ENCODE data around the gene LRCOL1. TPM values are rescaled to one million over a fixed set of nuclear protein-coding genes. Genes with fewer than 3 reads are reported as not detected.

The LRCOL1 gene
- total RNA-seq, 4 donors from 2014 or later, result 0.83 TPM; not detected in 3

DNA sequence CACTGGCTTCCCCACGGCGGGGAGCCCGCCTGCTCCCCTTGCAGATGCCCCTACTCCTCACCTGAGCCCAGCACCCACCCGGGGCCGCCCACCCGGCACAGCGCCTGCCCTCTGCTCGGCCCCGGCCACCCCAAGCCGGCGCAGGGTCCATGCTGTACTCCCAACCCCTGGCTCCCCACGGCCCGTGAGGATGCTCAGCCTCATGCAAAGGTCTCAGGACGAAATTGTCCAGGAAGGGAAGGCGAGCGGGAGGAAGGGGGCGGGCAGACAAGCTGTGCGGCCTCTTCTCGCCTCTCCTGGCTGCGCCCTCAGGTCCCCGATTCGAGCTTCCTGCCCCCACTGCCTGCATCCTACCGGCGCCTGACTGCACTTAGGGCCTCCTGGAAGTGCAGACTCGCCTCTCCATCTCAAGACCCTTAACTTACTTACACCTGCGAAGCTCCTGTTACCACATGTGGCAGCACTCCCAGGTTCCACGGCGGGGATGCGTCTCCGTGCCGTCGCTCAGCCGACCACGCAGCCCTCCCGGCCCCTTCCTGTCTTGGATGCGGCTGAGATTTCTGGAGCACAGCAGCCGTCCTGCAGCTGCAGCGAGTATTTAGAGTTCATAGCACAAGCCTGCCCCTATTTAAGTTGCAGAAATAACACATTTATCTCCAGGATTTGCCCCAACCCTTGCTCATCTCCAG, 18.0 kb downstream of the LRCOL1 start:
- in situ Hi-C loops (cut with MboI; ENCODE audit: low sequenced_read_pairs in 4 of 4), result no loop called here
- ATAC-seq (no peak), DNase-seq (no peak)
- Histone ChIP-seq H3K4me1 (peaks cover 0 to 5% of the 10 kb centered on the region in 2 donors), H3K4me3 (no peak overlapping the region), H3K36me3 (no peaks in the 10 kb centered on the region), H3K9me3 (no peaks in the 10 kb centered on the region), H3K27me3 (peaks cover 0 to 17% (median 11%) of the 10 kb centered on the region in 3 donors), H3K27ac (no peak overlapping the region)
- no peak for TF ChIP-seq POLR2A (IDR thresholded peaks at IDR 0.05)
- TF ChIP-seq, protein P1, sequence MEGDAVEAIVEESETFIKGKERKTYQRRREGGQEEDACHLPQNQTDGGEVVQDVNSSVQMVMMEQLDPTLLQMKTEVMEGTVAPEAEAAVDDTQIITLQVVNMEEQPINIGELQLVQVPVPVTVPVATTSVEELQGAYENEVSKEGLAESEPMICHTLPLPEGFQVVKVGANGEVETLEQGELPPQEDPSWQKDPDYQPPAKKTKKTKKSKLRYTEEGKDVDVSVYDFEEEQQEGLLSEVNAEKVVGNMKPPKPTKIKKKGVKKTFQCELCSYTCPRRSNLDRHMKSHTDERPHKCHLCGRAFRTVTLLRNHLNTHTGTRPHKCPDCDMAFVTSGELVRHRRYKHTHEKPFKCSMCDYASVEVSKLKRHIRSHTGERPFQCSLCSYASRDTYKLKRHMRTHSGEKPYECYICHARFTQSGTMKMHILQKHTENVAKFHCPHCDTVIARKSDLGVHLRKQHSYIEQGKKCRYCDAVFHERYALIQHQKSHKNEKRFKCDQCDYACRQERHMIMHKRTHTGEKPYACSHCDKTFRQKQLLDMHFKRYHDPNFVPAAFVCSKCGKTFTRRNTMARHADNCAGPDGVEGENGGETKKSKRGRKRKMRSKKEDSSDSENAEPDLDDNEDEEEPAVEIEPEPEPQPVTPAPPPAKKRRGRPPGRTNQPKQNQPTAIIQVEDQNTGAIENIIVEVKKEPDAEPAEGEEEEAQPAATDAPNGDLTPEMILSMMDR (IDR thresholded peaks at IDR 0.05 in 4 of 5, conservative IDR thresholded peaks at IDR 0.05 in 1 of 5), result no peak
- intact Hi-C loops (cut with DNase I; ENCODE audit: low total_unique reads), result no loop called here

DNA sequence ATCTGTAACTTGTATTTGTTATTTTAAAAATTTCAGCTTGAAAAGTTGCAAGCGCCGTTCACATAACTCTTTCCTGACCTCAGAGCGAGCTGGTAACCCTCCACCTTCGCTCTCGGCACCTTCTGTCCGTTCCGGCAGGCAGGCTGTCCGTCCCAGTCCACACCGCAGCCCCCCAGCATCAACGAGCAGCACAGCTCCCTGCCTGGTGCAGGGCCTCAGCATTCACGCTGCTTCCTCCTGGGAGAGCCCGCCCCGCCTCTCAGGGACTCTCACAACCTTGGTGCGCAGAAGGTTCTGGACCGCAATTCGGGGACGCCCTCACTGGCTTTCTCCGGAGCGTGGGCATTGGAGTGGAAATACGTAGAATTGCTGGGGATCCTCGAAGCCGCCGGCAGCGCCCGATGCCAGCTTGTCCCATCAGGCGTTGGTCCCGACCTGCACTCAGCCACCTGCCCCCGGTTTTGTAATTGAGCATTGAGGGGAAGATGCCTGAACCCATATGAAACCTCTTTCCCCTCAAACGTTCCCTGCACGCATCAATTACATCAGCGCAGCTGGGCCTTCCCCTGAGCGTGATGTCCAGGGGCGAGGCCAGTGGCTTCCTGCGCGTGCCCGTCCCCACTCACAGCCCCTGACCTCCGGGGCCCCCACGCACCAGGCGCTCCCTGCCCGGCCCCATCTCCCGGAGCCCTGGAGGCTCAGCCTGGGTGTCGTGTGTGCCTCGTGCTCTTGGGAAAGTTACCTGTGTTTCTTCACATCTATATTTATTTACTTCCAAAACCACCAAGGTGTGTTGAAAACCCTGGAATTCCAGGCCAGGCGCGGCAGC, 19.1 kb downstream of the LRCOL1 start:
- DNase-seq (no peak), ATAC-seq (no peak)
- Histone ChIP-seq H3K9me3 (no peaks in the 10 kb centered on the region), H3K4me1 (peaks cover 0 to 5% of the 10 kb centered on the region in 2 donors), H3K27ac (no peak overlapping the region), H3K4me3 (no peak overlapping the region), H3K27me3 (peaks cover 0 to 11% (median 9%) of the 10 kb centered on the region in 3 donors), H3K36me3 (no peaks in the 10 kb centered on the region)
- in situ Hi-C loops (cut with MboI; ENCODE audit: low sequenced_read_pairs in 4 of 4) (no loop called here), intact Hi-C loops (cut with DNase I; ENCODE audit: low total_unique reads) (no loop called here)
- TF ChIP-seq, protein P1 (IDR thresholded peaks at IDR 0.05 in 4 of 5, conservative IDR thresholded peaks at IDR 0.05 in 1 of 5), result no peak
- TF ChIP-seq POLR2A (IDR thresholded peaks at IDR 0.05), result no peak

DNA sequence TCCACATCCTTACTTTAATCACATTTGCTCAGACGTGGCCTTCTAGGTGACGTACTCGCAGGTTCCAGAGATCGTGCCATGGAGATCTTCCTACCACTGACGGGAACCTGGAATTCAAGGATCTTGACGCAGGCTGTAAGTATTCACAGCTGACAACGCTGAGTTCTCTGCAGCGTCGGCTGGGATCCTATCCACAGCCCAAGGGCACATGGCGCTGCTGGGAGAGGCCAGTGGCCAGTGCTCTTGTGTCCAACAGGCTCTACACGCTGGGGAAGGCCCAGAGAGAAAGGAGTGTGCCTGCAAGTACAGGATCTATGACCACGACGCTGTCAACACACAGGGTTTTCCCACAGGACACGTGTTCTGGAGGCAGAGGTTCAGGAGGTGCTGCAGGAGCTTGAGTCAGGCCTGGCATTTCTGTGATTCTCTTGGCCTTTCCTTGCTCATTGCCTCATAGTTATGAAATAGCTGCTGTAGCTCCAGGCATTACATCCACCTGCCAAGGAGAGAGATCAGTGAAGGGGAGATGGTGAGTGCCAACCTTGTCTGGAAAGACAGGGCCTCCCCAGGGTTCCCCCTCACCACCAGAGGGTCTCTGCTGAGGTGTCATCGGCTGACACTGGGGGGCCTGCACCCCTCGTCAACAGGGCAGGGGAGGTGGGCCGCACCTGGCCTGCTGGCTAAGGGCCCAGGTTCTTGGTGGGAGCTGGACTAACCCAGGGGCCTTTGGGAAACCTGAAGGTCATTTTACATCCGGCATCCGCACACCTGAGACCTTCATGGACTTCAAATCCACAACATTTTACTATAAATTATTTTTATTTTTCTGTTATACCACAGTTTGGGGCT, 21.3 kb downstream of the LRCOL1 start:
- TF ChIP-seq POLR2A (IDR thresholded peaks at IDR 0.05), result no peak
- TF ChIP-seq, protein P1 (IDR thresholded peaks at IDR 0.05 in 4 of 5, conservative IDR thresholded peaks at IDR 0.05 in 1 of 5), result no peak
- no peak for ATAC-seq
- no peak for DNase-seq
- in situ Hi-C loops (cut with MboI; ENCODE audit: low sequenced_read_pairs in 4 of 4), result no loop called here
- Histone ChIP-seq H3K9me3 (no peaks in the 10 kb centered on the region), H3K36me3 (peaks cover 0 to 1% of the 10 kb centered on the region in 2 donors), H3K27ac (no peak overlapping the region), H3K4me1 (peaks cover 0 to 5% of the 10 kb centered on the region in 2 donors), H3K4me3 (no peak overlapping the region), H3K27me3 (peaks cover 0 to under 1% (median 0%) of the 10 kb centered on the region in 3 donors)
- intact Hi-C loops (cut with DNase I; ENCODE audit: low total_unique reads), result no loop called here

DNA sequence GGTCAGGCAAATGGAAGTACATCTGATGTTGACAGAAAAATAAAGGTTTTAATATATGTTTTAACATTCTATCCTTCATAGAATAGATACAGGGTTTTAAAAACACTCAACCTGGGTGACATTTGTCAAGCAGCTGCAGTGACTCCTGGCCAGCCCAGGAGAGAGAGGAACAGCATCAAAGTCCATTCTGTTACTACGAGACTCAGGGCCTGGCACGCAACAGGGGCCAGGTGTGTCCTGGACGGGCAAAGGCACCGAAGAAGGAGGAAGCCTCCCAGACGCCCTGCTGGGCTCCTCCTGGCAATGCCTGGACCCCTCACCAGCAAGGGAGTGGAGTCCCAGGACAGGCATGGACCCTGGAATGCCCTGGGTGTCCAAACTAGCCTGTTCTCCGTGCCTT, 22.1 kb downstream of the LRCOL1 start:
- in situ Hi-C loops (cut with MboI; ENCODE audit: low sequenced_read_pairs in 4 of 4) (no loop called here), intact Hi-C loops (cut with DNase I; ENCODE audit: low total_unique reads) (no loop called here)
- no peak for TF ChIP-seq POLR2A (IDR thresholded peaks at IDR 0.05)
- TF ChIP-seq, protein P1 (IDR thresholded peaks at IDR 0.05 in 4 of 5, conservative IDR thresholded peaks at IDR 0.05 in 1 of 5), result no peak
- no peaks in the 10 kb centered on the region for H3K9me3 ChIP-seq
- H3K4me3 ChIP-seq, result no peak overlapping the region
- no peak overlapping the region for H3K27ac ChIP-seq
- H3K27me3 ChIP-seq, result no peaks in the 10 kb centered on the region
- DNase-seq (no peak), ATAC-seq (no peak)
- H3K4me1 ChIP-seq, result peaks cover 0 to under 1% of the 10 kb centered on the region in 2 donors
- H3K36me3 ChIP-seq, result peaks cover 0 to 6% of the 10 kb centered on the region in 2 donors

All from gastrocnemius medialis (tissue), 4 donors.